HG03108 (cell line): Measurements from ENCODE around the gene PPIP5K1.

Source experiments
- ATAC-seq: cut with Tn5 transposase; IDR thresholded peaks from one replicate; pipeline ENCODE4 v1.9.1; 2021; ENCODE audit warnings: moderate library complexity; ENCODE audit not compliant: unreplicated experiment

The PPIP5K1 gene

DNA sequence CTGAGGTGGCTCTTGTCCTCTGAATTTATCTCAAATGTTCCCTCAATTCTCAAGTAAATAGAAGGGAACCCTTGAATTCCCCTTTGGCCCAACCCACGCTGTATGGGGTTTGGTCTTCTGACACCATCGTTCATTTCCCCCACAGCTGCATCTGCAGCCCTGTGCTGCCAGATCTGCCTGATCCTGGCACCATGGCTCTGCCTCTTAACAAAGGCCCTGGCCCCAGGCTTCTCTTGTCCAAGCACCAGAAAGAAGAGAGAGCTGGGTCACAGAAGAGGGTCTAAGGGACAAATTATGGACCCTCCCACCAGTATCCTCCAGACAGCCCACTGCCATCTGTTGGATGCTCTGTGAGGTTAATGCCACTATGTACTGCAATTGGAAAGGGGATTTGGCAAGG is 70.8 kb downstream of the PPIP5K1 start:
- no peak for ATAC-seq

DNA sequence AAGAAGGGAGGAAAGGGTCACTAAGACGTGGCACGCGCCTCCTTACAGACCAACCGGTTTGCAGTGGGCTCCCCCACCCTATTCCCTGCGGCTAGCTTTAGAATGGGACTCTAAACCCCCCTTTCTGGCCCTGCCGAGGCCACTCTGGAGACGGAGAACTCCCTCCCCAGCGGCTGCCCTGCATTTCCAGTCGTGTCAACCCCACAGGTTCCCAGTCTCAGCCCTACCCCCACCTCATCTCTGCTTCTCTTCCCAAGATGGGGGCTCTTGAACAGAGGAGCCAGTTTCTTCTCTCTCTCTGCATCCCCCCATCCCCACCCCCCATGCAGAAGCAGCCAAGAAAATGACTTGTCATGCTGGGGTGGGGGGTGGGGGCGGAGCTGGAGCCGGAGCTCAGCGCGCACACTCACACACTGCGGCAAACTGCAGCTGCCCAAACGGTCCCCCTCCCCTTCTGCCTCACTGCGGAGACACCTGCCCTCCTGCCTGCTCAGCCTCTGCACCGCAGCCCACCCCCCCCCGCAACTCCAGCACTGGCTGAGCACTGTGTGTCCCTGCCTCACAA is 71.7 kb downstream of the PPIP5K1 start:
- no peak for ATAC-seq

DNA sequence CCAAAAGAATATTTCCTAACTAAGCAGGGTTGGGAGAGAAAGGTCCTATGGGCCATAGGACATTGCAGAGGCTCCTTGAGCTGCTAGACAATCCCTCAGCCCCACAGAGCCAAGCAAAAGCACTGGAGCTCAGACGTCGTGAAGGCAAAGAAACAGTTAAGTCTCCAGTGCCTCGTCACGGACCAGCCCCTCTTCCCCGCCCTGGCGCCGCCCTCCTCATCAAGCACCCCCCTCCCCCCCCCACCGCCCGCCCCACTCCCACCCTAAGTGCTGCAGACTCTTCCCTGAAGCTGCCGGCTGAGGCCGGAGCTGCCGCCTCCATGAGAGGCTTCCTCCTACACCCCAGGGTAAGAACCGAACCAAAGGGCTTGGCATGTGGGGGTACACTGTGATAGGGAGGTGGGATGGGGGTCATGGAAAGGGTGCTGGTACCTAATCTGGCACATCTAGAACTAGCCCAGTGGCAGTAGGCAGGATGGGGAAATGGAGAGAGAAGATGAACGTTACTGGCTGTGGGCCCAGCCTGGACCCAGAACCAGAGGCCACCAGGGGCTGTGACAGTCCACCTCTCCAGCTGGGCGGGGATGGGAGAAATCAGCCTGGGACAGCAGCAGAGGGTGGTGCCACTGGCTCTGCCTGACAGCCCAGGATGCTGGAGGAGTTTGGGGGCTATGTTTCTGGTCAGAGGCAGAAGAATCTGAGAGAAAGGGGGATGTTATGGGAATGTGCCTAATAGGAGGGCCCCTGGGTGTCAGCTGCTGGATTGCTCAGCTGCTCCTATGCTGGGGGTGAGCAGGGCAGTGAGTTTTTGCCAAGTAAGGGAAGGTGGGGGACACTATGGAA is 72.4 kb downstream of the PPIP5K1 start, which contains the start of gene MAP1A:
MAP1A (plus strand) TSS at position 255 of the 843 bp plus-strand sequence. CDS start 3,866 bp downstream, outside the sequence.
- no peak for ATAC-seq

DNA sequence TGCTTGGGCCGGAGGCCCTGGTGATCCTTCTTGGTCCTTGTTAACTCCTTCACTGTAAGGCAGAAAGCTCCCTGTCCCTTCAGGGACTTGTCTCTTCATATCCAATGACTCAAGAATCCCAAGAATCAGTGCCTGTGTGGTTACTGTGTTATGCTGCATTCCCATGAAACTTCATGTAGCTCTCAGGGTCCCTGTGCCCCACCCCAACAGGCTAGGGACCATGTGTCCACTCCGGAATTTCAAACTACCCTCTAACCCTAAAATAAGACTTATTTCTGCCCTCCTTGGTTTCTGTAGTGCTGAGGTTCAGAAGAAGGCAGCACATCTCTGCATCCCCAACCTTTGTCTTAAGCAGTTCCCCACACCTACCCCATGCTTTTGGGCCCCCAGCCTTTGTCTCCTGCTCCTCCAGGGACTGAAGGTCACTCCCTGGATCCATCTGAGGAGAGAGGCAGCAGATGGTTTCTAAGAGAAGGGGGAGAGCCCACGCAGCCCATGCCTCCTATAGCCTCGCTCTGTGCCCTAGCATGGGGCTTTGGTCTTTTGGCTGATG is 73.1 kb downstream of the PPIP5K1 start:
- no peak for ATAC-seq

DNA sequence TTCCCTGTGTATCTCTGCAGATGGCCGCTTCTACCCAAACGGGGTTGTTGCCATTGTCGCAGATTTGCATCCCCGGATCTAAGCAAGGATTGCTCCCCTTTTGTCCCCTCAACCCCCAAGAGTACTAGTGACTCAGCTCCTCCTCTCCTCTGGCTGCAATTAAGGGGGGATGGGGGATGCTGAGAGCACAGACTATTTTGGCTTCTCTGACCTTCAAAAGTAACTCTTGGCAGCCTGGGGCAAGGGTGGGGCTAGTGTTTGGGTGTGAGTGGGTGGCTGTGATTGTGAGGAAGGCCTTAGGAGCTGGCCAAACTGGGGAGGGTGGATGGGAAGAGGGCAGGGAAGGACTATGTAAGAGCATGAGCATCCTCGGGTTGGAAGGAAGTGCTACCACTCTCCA is 73.8 kb downstream of the PPIP5K1 start:
- no peak for ATAC-seq

DNA sequence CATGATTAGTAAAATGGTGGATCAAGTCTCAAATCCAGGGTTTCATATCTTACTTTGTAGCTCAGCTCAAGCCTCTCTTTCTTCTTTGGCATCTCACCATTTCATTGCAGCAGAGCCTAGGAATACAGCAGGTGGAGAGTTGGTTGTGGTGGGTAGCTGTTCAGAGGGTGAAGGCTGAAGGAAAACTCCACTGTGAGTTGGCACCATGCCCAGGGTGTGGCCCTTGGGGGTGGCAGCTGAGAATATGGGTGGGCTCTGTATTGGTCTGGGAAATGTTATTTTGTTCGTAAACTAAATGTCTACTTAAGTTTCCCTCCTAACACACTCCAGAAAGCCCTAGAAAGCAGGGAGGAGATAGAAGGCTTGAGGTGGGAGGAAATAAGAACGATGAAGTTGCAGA is 74.3 kb downstream of the PPIP5K1 start:
- ATAC-seq: no peak

DNA sequence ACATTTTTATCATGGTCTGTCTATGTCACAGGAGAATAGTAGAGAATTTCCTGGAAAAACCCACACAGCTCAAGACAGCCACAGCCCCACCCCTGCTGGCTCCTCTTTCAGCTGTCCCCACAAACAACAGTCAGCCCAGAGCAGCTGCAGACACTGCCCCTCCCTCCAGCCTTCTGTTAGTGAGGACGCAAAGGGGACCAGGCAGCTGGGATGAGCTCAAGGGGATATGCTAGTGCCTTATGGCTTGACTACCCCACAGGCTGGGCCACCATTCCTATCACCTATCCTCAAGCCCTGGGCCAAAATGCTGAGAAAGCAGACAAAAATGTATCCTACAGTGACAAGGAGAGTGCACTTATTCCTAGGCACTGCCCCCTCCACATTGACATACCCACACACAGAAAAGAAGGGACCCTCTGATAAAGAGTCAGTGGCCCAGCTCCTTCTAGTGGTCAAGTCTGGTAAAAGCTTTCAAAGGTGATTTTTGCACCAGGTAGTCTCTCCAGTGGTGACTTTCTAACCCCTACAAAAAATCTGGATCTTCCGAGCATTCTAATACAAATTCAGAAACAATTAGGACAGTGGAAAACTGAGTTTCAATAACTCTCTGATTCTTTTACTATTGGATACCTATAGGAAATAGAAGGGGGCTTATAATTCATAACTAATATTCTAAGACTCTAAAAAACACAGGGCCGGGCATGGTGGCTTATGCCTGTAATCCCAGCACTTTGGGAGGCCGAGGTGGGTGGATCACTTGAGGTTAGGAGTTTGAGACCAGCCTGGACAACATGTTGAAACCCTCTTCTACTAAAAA is 75.6 kb downstream of the PPIP5K1 start:
- no peak for ATAC-seq

DNA sequence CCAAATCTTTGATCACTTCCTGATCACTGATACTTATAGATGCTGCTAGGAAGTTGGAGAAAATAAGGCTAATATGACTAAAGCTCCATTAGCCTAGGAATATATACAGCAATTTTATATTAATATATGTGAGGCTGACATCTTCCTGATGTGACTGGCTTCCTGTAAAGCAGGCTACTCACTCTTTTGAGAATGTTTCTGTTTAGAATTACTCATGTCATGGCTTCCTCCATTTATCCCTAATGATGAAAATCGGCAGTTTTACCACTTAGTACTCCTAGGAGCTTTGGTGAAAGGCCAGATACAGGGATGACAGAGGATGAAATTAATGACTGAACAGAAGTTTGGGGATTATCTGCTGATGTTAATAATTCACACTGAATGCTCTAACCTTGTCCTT is 76.5 kb downstream of the PPIP5K1 start:
- no peak for ATAC-seq

DNA sequence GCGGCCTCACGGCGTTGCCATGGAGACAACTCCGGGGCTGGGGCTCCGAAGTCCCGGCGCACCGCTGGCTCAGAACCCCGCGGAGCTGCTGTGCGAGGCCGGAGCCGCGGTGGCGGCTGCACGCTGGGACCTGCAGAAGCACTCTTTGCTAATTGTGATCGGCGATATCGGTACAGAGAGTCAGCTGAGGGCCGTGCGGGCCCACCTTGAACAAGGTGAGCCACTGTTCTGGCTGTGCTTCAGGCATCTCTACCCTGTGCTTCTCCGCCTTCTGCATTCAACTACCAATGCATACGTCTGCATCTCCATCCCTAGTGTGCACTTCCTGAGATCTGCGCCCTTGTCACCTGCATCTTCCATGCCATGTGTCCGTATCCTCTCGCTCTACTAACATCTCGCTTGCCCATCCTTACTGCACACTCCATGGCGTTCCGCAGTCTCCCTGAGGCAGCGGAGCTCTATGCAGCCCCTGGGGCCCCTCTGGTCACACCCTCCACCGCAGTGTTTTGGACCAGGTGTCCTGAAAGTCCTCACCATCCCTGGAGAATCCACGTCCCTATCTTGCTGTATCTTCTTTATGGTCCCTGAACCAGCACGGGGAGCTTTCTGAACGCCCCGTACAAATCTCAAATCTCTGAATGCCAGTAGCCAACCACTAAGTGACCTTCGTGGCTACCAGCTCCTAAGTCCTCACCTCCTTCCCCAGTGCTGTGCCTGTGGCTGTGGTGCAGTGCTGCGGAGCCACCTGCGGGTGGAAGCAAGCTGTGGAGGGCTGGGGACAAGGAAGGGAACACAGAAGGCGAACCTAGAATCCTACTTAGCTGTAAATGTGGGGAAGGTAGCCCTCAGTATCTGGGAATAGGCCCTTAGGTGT is 78.8 kb downstream of the PPIP5K1 start:
- no peak for ATAC-seq

DNA sequence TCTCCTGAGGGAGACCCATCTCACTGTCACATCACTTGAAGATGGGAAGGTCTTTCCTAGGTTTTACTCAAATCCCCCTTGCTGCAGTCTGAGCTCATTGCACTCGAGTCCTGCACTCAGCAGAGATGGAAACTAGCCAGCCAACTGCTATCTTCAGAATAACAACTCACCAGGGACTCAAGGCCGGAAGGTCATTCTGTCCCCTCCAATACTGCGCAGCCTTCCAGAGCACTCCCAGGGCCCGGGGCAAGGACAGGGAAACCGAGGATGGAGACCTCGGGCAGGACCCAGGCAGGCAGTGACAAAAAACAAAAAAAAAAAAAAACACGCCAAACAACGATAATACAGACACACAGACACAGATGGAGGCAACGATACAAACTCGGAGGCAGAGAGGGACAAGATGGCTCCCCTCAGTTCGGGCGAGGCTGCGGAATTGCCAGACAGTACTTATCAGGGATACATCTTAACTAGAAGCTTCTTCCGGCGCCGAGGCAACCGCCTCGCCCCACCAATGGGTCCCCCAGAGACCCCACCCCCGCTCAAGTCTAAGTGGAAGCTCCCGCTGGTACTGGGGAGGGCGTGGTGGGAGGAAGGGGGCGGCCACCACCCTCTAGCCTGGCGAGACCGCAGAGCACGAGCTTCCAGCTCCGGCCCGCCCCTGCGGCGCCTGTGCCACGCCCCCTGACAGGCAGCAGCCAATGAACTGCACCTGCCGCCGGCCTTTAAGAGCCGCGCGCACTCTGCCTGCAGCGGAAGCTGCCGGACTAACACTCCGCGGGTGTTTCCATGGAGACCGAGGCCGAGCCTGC is 79.6 kb downstream of the PPIP5K1 start:
- ATAC-seq: peak; percentile 97

DNA sequence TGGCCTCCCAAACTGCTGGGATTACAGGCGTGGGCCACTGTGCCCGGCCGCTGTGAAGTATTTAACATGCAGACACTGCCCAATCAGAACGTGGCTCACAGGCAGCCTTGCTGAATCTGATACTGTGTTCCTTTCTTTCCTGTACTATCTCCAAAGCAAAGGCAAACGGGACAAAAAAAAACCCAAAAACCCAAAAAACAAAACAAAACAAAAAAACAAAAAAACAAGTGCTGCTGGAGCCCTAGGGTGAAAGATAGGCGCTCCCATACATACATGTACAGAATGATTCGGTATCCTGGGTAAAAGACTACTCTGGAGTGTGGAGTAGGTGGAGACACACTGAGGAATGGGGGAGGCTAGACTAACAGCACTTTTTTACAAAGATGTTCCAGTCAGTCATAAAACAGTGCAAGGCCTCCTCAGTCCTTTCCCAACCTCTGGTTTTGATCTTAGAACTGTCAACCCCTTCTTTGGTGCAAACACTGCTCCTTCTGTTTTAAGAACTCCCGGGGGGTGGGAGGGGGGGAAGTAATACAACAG is 80.3 kb downstream of the PPIP5K1 start:
- ATAC-seq: no peak

DNA sequence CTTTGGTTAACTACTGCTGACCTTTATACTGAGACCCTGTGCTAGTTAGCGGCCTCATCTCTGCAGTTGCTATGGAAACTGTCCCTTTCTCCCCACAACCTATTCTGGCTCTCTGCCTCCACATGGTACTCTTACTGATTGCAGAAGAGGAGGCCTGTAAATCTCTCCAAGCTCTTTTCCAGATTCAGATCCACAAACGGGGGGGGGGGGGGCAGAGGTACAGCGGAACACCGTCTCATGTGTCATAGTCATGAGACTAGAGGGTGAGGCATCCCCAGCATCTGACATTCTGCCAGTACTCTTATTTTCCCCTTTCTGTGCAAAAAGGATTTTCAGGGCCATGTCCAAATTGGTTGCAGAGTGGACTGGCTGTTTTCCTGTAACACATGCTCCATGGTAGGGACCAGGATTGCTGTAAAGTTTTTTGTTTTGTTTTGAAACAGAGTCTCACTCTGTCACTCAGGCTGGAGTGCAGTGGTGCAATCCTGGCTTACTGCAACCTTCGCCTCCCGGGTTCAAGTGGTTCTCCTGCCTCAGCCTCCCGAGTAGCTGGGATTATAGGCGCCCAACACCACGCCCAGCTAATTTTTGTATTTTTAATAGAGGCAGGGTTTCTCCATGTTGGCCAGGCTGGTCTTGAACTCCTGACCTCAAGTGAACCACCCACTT is 80.9 kb downstream of the PPIP5K1 start:
- ATAC-seq: no peak

DNA sequence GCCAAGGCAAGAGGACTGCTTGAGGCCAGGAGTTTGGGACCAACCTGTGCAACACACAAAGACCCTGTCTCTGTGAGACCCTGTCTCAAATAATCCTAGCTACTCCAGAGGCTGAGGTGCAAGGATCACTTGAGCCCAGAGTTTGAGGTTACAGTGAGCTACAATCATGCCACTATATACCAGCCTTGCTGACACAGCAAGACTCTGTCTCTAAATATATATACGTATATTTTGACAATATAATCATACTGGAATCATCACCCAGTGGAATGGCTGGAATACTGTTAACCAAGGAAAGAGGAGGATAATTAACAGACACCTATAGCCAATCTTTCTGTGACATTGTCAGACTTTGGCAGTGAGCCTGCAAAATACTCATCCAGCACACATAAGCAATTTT is 81.6 kb downstream of the PPIP5K1 start:
- ATAC-seq: no peak

DNA sequence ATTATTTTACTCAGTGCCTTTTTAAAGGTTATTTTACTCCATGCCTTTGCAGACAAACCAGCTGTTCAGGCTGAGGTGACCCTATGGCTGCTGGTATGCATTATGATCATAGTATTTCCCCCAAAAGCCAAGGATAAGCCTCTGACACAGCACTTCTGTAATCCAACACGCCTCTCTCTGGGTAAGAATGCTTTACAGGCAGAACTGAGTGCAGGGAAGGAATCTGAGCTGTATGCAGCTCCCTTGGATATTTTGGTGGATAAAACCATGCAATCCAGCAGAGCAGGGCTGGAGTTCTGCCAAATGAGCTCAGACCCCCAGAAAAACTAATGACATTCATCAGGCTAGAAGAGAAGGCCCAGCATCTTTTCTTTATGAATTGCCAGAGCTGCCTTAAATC is 84.3 kb downstream of the PPIP5K1 start:
- no peak for ATAC-seq

DNA sequence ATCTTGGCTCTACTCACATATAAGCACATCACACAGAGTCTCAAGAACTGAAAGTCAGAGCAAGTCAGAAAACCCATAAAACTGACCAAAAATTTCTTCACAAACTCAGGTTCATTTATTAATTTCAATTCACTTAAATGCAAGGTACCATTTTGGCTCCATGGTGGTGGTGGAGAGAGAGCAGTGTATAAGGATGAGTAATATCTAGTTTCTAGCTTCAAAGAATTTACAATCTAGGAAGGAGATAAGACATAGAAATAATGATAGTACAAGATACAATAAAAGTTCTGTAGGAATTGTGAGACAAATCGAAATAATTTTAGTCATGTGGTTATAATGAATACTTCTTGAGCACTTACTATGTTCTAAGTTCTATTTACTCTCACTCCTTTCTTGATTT is 90.4 kb downstream of the PPIP5K1 start:
- ATAC-seq: no peak

DNA sequence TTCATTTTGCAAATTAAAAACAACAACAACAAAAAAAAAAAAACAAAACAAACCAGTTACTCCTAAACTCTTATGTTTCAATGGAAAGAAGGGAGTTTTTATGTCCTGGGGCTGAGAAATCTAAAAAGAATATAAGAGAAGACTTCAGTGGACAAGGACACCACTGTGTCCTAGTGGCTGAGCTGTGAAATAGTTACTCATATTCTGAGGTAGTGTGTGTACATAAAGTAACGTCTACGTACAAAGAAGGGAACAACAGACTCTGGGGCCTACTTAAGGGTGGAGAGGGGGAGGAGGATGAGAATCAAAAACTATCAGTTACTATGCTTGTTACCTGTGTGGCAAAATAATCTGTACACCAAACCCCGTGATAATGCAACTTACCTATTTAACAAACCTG is 91.0 kb downstream of the PPIP5K1 start:
- ATAC-seq: no peak

DNA sequence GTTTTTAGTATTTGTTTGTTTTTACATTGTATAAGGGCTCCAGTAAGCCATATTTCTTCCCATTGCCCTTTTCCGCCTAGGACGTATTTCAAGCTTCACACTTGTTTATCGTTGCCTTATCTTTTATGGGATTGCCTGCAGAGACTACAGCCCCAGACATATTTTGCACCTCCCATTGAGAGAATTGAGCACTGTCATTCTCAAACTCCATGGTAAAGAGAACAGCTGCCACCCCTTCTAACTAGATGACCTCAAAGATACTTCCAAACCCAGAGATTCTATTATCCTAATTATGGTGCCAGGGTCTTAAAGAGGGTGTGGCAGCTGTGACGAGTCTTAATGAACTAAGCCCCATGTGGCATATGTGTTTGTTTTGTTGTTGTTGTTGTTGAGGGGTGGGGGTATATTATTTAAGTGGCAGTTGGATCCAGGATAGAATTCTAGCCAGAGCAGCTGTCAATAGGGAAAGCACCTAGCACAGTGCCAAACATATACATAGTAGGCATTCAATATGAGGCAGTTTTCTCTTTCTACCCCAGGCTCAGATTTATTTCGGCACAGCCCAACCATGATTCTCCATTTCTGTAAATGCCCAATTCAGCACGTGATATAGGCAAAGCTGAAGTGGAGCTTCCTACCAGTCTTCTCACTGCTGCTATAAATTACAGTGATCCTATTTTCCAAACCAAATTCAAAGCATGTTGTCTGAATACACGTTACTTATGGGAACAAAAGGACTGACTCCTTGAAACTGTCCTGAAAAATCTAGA is 96.1 kb downstream of the PPIP5K1 start:
- ATAC-seq: no peak
